Keratinocyte (primary cell): ENCODE data around the gene CYTH1. TPM values are rescaled to one million over a fixed set of nuclear protein-coding genes. Genes with fewer than 3 reads are reported as not detected.

Source experiments
- DNase-seq: peaks from one replicate; pipeline ENCODE4 v3.0.0-alpha.2; 2011; ENCODE audit warnings: low read depth, missing footprints, low spot score
- FAIRE-seq: peaks from 2 replicates; lab custom pipeline; 2011; peaks lifted over from hg19 to GRCh38; lab: Jason Lieb, UNC
- H2AFZ ChIP-seq: 2 replicates; pipeline ENCODE4 v1.6.0; 2012; ENCODE audit warnings: low read length, control low read depth, inconsistent platforms; ENCODE audit not compliant: control insufficient read depth
- H3K27ac ChIP-seq: 2 replicates; pipeline ENCODE4 v1.5.1; 2011; ENCODE audit warnings: low read length; ENCODE audit not compliant: control insufficient read depth, insufficient read depth
- H3K27me3 ChIP-seq: 3 replicates; pipeline ENCODE4 v1.6.0; 2011; ENCODE audit warnings: low read length; ENCODE audit not compliant: control insufficient read depth, insufficient read depth; ENCODE audit errors: extremely low read depth
- H3K36me3 ChIP-seq, 2 experiments: 2 replicates in 1 of 2; 3 replicates in 1 of 2; pipeline ENCODE4 v1.5.1; 2011; ENCODE audit warnings: low read length in 2 of 2, mild to moderate bottlenecking in 1 of 2; ENCODE audit not compliant: control insufficient read depth in 2 of 2, insufficient read depth in 2 of 2; ENCODE audit errors: extremely low read depth in 1 of 2
- H3K4me1 ChIP-seq: 3 replicates; pipeline ENCODE4 v1.5.1; 2011; ENCODE audit warnings: low read length; ENCODE audit not compliant: control insufficient read depth, insufficient read depth; ENCODE audit errors: extremely low read depth
- H3K4me2 ChIP-seq: 3 replicates; pipeline ENCODE4 v1.6.0; 2011; ENCODE audit warnings: low read depth, low read length; ENCODE audit not compliant: control insufficient read depth, insufficient read depth; ENCODE audit errors: extremely low read depth
- H3K4me3 ChIP-seq, 3 experiments: fragments of 200-600 bp in 1 of 3; sonication (generic) in 1 of 3; 2 replicates in 2 of 3; 3 replicates in 1 of 3; pipeline ENCODE4 v1.5.1; 2011 to 2016; ENCODE audit warnings: low read length in 3 of 3, mild to moderate bottlenecking in 3 of 3, control low read depth in 2 of 3, inconsistent platforms in 1 of 3, low read depth in 1 of 3, mixed read lengths in 1 of 3, mixed run types in 1 of 3, moderate library complexity in 1 of 3; ENCODE audit not compliant: control insufficient read depth in 2 of 3, insufficient read depth in 2 of 3; ENCODE audit errors: extremely low read depth in 1 of 3
- H3K79me2 ChIP-seq: 2 replicates; pipeline ENCODE4 v1.6.0; 2012; ENCODE audit warnings: low read length; ENCODE audit not compliant: control insufficient read depth, insufficient read depth
- H3K9ac ChIP-seq: 3 replicates; pipeline ENCODE4 v1.6.0; 2011; ENCODE audit warnings: low read length; ENCODE audit not compliant: control insufficient read depth, insufficient read depth; ENCODE audit errors: extremely low read depth
- H3K9me1 ChIP-seq: 3 replicates; pipeline ENCODE4 v1.6.0; 2011; ENCODE audit warnings: low read length; ENCODE audit not compliant: control insufficient read depth, insufficient read depth; ENCODE audit errors: extremely low read depth
- H3K9me3 ChIP-seq: 2 replicates; pipeline ENCODE4 v1.5.1; 2012; ENCODE audit warnings: low read depth, low read length; ENCODE audit not compliant: control insufficient read depth
- H4K20me1 ChIP-seq: 3 replicates; pipeline ENCODE4 v1.6.0; 2011; ENCODE audit warnings: low read length; ENCODE audit not compliant: control insufficient read depth, insufficient read depth; ENCODE audit errors: extremely low read depth
- CTCF ChIP-seq, 3 experiments: IDR thresholded peaks in 1 of 3; conservative IDR thresholded peaks in 1 of 3; optimal IDR thresholded peaks in 1 of 3; 2 replicates in 2 of 3; 3 replicates in 1 of 3; pipeline versions ENCODE3 to v1.5.1; 2011; ENCODE audit warnings: low read length in 3 of 3, mild to moderate bottlenecking in 3 of 3, moderate library complexity in 2 of 3, control low read depth in 1 of 3, inconsistent platforms in 1 of 3; ENCODE audit not compliant: insufficient read depth in 2 of 3; ENCODE audit errors: extremely low read depth in 1 of 3
- EZH2 ChIP-seq: IDR thresholded peaks from one replicate; pipeline ENCODE4 v1.6.1; 2012; ENCODE audit warnings: inconsistent platforms, mild to moderate bottlenecking, low read length, moderate library complexity
- dilution Hi-C: fragments of 300-500 bp; cut with MboI; formaldehyde crosslinking; loops from one replicate; pipeline ENCODE4 v1.7.0; 2020; ENCODE audit warnings: low sequenced_read_pairs; ENCODE audit not compliant: extremely low pct_ligation_motif_present
- polyA plus RNA-seq, 5 experiments: library from polyadenylated mRNA; depleted of rRNA in 3 of 5; stranded (reverse) in 3 of 5; stranded (forward) in 1 of 5; unstranded in 1 of 5; fragments of >200 nt; gene quantifications; 1 replicate in 1 of 5; 2 replicates in 3 of 5; 3 replicates in 1 of 5; pipeline versions ENCODE4 v1.2.1 to v1.2.3, GENCODE V29; 2011 to 2012; ENCODE audit warnings: missing spikeins in 2 of 5, low read depth in 1 of 5, low replicate concordance in 1 of 5

CYTH1 gene
- polyA plus RNA-seq, 1 donor (not counting 4 experiments of a cell fraction or from before 2014, with no cell fraction given) = 28.3 TPM

GRCh38 chr17:78670850-78671725, 111.0 kb downstream of the CYTH1 start:
- Histone ChIP-seq H3K4me2 (no peak overlapping the region), H3K4me3 (no peak overlapping the region), H3K27ac (peak overlapping the region; percentile 38), H3K9me3 (no peaks in the 10 kb centered on the region), H3K4me1 (peaks cover 58% of the 10 kb centered on the region), H2AFZ (no peak overlapping the region), H3K36me3 (peaks cover 6 to 19% of the 10 kb centered on the region in 2 experiments), H4K20me1 (no peaks in the 10 kb centered on the region), H3K9me1 (no peaks in the 10 kb centered on the region), H3K27me3 (no peaks in the 10 kb centered on the region), H3K9ac (no peak overlapping the region), H3K79me2 (no peaks in the 10 kb centered on the region)
- DNase-seq (no peak), FAIRE-seq (no peak)
- dilution Hi-C loops = no loop called here
- TF ChIP-seq EZH2 = no peak
- TF ChIP-seq CTCF (optimal IDR thresholded peaks at IDR 0.05 in 1 of 3, IDR thresholded peaks at IDR 0.05 in 1 of 3, conservative IDR thresholded peaks at IDR 0.05 in 1 of 3; ENCODE audit: extremely low read depth in 1 of 3, insufficient read depth in 2 of 3, low read length in 3 of 3) = no peak

GRCh38 chr17:78669975-78670518, 112.0 kb downstream of the CYTH1 start:
- Histone ChIP-seq H3K9me3 (no peaks in the 10 kb centered on the region), H3K79me2 (no peaks in the 10 kb centered on the region), H3K27me3 (no peaks in the 10 kb centered on the region), H2AFZ (no peak overlapping the region), H3K4me3 (no peak overlapping the region), H3K36me3 (peaks cover 1 to 15% of the 10 kb centered on the region in 2 experiments), H3K27ac (peak overlapping the region; percentile 38), H3K9ac (no peak overlapping the region), H3K4me2 (peak overlapping the region; percentile 39), H3K9me1 (no peaks in the 10 kb centered on the region), H3K4me1 (peaks cover 63% of the 10 kb centered on the region), H4K20me1 (no peaks in the 10 kb centered on the region)
- TF ChIP-seq CTCF (optimal IDR thresholded peaks at IDR 0.05 in 1 of 3, IDR thresholded peaks at IDR 0.05 in 1 of 3, conservative IDR thresholded peaks at IDR 0.05 in 1 of 3; ENCODE audit: extremely low read depth in 1 of 3, insufficient read depth in 2 of 3, low read length in 3 of 3) (no peak), EZH2 (no peak)
- DNase-seq (no peak), FAIRE-seq (peak; percentile 62)
- dilution Hi-C loops = no loop called here
